DMS53 treated with DMSO at 0.1 percent for 48 hours (cell line): ENCODE measurements around the gene SERPINB6.
"Not testable (repeated sequence)": the region's sequence is repeated elsewhere in the genome, so short reads cannot be mapped to it uniquely, and the experiment has no call there.

Source experiments
- DNase-seq: peaks from one replicate; lab custom pipeline; 2025; ENCODE audit not compliant: unreplicated experiment; lab: John Stamatoyannopoulos, UW

SERPINB6 gene

GRCh38 chr6:2917065-2917464 is 54.3 kb downstream of the SERPINB6 start:
- no peak for DNase-seq

- DNase-seq, result no peak
Measured at GRCh38 chr6:2916158-2916925, 55.0 kb downstream of the SERPINB6 start.

GRCh38 chr6:2915150-2915549 is 56.2 kb downstream of the SERPINB6 start:
- no peak for DNase-seq

GRCh38 chr6:2914318-2914660 is 57.1 kb downstream of the SERPINB6 start:
- DNase-seq, result no peak

GRCh38 chr6:2913621-2914317 is 57.6 kb downstream of the SERPINB6 start:
- no peak for DNase-seq

- no peak for DNase-seq
Measured at GRCh38 chr6:2911171-2911570, 60.2 kb downstream of the SERPINB6 start.

GRCh38 chr6:2909718-2910117 is 61.6 kb downstream of the SERPINB6 start:
- no peak for DNase-seq

- DNase-seq, result not testable (repeated sequence)
Measured at GRCh38 chr6:2909051-2909606, 62.2 kb downstream of the SERPINB6 start.

GRCh38 chr6:2908516-2908915 is 62.9 kb downstream of the SERPINB6 start:
- DNase-seq, result not testable (repeated sequence)

GRCh38 chr6:2903411-2904185 is 67.8 kb downstream of the SERPINB6 start:
- not testable (repeated sequence) for DNase-seq

GRCh38 chr6:2901645-2902502 is 69.5 kb downstream of the SERPINB6 start:
- not testable (repeated sequence) for DNase-seq

- no peak for DNase-seq
Measured at GRCh38 chr6:2900821-2901644, 70.3 kb downstream of the SERPINB6 start.

GRCh38 chr6:2900221-2900807 is 71.1 kb downstream of the SERPINB6 start:
- no peak for DNase-seq

- no peak for DNase-seq
Measured at GRCh38 chr6:2899596-2899995, 71.8 kb downstream of the SERPINB6 start.
